Neural crest cell (in vitro differentiated cells): ENCODE measurements around the gene RPRD1A. TPM values are rescaled to one million over a fixed set of nuclear protein-coding genes. Genes with fewer than 3 reads are reported as not detected.
"Not testable (repeated sequence)": the region's sequence is repeated elsewhere in the genome, so short reads cannot be mapped to it uniquely, and the experiment has no call there.

Source experiments
- DNase-seq: peaks from one replicate; pipeline ENCODE4 v3.0.0; 2021; ENCODE audit warnings: low read depth, mixed read lengths, low spot score
- H3K27ac Mint-ChIP-seq: one replicate; pipeline ENCODE4 v1.8.0; 2021; ENCODE audit warnings: mild to moderate bottlenecking, mixed read lengths; ENCODE audit not compliant: unreplicated experiment
- H3K27me3 Mint-ChIP-seq: 2 replicates; pipeline ENCODE4 v1.8.0; 2021; ENCODE audit warnings: low read depth, mild to moderate bottlenecking, mixed read lengths
- H3K36me3 Mint-ChIP-seq: 2 replicates; pipeline ENCODE4 v1.8.0; 2021; ENCODE audit warnings: low read depth, mild to moderate bottlenecking, mixed read lengths
- H3K4me1 Mint-ChIP-seq: 2 replicates; pipeline ENCODE4 v1.8.0; 2021; ENCODE audit warnings: mixed read lengths
- H3K4me3 Mint-ChIP-seq: one replicate; pipeline ENCODE4 v1.8.0; 2021; ENCODE audit warnings: mild to moderate bottlenecking, mixed read lengths
- H3K9me3 Mint-ChIP-seq: 2 replicates; pipeline ENCODE4 v1.8.0; 2021; ENCODE audit warnings: mixed read lengths
- long read RNA-seq: library from polyadenylated mRNA; unstranded; transcript quantifications from one replicate; pipeline ENCODE4 v2.0.0, GENCODE V29; 2020
- total RNA-seq: library from RNA; stranded (reverse); gene quantifications from 2 replicates; pipeline ENCODE4 v1.2.1, GENCODE V29; 2021
- TF ChIP-seq, protein P1 (sequence below): fragments of 200-600 bp; sonication (generic); conservative IDR thresholded peaks from 2 replicates; pipeline ENCODE4 v1.5.0; 2021; ENCODE audit warnings: antibody characterized with exemption, mild to moderate bottlenecking

RPRD1A gene
- 76.2 and 76.3 TPM in 2 replicates for total RNA-seq
- long read RNA-seq, full-length matches to known transcripts: 50 of 84 reads
- long read RNA-seq, partial matches to known transcripts: 8 of 84 reads
- long read RNA-seq, other reads (novel, unspliced or antisense): 26 of 84 reads

GRCh38 chr18:36067055-36067957 is at the start of gene RPRD1A:
Gene RPRD1A, minus strand, starts transcription at chr18:36067559. Its CDS starts 155 bp downstream, at chr18:36067404.
- peaks cover 3% of the 10 kb centered on the region for H3K9me3 Mint-ChIP-seq
- DNase-seq: peak; percentile 97
- H3K36me3 Mint-ChIP-seq: peaks cover 12% of the 10 kb centered on the region
- TF ChIP-seq, protein P1, sequence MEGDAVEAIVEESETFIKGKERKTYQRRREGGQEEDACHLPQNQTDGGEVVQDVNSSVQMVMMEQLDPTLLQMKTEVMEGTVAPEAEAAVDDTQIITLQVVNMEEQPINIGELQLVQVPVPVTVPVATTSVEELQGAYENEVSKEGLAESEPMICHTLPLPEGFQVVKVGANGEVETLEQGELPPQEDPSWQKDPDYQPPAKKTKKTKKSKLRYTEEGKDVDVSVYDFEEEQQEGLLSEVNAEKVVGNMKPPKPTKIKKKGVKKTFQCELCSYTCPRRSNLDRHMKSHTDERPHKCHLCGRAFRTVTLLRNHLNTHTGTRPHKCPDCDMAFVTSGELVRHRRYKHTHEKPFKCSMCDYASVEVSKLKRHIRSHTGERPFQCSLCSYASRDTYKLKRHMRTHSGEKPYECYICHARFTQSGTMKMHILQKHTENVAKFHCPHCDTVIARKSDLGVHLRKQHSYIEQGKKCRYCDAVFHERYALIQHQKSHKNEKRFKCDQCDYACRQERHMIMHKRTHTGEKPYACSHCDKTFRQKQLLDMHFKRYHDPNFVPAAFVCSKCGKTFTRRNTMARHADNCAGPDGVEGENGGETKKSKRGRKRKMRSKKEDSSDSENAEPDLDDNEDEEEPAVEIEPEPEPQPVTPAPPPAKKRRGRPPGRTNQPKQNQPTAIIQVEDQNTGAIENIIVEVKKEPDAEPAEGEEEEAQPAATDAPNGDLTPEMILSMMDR: no peak
- peak within 1 kb of the TSS; percentile 94 for H3K27ac Mint-ChIP-seq
- peaks cover 10% of the 10 kb centered on the region for H3K27me3 Mint-ChIP-seq
- H3K4me1 Mint-ChIP-seq: peaks cover 32% of the 10 kb centered on the region
- peak within 1 kb of the TSS; percentile 98 for H3K4me3 Mint-ChIP-seq

GRCh38 chr18:36116771-36117170 is 49.4 kb upstream of the RPRD1A start:
- peaks cover 10% of the 10 kb centered on the region for H3K4me1 Mint-ChIP-seq
- peaks cover 26% of the 10 kb centered on the region for H3K36me3 Mint-ChIP-seq
- H3K9me3 Mint-ChIP-seq, H3K4me3 Mint-ChIP-seq, H3K27me3 Mint-ChIP-seq, H3K27ac Mint-ChIP-seq, DNase-seq: not testable (repeated sequence)

GRCh38 chr18:36114738-36115137 is 47.4 kb upstream of the RPRD1A start:
- Mint-ChIP-seq H3K4me1 (peaks cover 4% of the 10 kb centered on the region), H3K4me3 (no peak overlapping the region), H3K9me3 (no peaks in the 10 kb centered on the region), H3K27me3 (no peaks in the 10 kb centered on the region), H3K36me3 (peaks cover 33% of the 10 kb centered on the region), H3K27ac (no peak overlapping the region)
- TF ChIP-seq, protein P1: no peak
- no peak for DNase-seq

DNA sequence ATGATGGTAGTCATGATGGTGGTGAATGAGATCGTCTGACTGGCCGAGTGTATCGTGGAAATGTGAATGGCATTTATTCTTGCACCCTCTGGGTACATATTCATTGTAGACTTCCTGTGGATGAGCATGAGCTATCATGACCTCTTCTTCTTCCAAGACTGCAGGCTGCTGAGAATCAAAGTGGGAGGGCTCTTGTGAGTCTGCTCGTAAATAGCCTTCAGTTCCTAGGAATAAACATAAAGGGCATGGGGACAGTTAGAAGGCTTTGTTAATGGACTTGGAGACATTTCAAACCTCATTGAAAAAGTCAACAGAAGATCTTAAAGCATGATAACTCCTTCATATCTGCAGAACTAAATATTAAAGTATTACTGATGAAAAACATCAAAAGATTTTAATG is 46.9 kb upstream of the RPRD1A start:
- no peak overlapping the region for H3K27ac Mint-ChIP-seq
- DNase-seq: no peak
- no peak overlapping the region for H3K4me3 Mint-ChIP-seq
- no peaks in the 10 kb centered on the region for H3K27me3 Mint-ChIP-seq
- H3K9me3 Mint-ChIP-seq: no peaks in the 10 kb centered on the region
- peaks cover 33% of the 10 kb centered on the region for H3K36me3 Mint-ChIP-seq
- peaks cover 4% of the 10 kb centered on the region for H3K4me1 Mint-ChIP-seq
- TF ChIP-seq, protein P1: no peak

GRCh38 chr18:36112302-36112701 is 44.9 kb upstream of the RPRD1A start:
- no peaks in the 10 kb centered on the region for H3K4me1 Mint-ChIP-seq
- H3K27ac Mint-ChIP-seq: no peak overlapping the region
- peaks cover 35% of the 10 kb centered on the region for H3K36me3 Mint-ChIP-seq
- TF ChIP-seq, protein P1: no peak
- H3K27me3 Mint-ChIP-seq: no peaks in the 10 kb centered on the region
- no peak for DNase-seq
- H3K4me3 Mint-ChIP-seq: no peak overlapping the region
- no peaks in the 10 kb centered on the region for H3K9me3 Mint-ChIP-seq

DNA sequence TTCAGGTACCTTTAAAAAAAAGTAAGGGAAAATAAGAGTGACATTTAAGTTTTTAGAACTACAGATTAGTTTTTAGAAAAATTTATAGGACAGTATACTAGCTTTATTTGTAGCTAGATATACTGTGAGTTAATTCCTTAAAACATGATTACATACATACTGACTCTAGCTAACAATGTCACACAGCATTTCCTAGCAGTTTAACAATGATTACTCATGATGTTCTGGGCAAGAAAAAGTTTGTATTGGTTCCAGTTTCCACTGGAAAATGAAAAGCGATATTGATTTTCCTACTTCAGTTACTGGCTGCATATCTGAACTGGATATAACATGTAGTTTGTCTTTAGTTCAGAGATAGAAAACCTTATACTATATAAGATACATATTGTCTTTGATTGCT is 42.4 kb upstream of the RPRD1A start:
- DNase-seq: no peak
- no peak overlapping the region for H3K4me3 Mint-ChIP-seq
- no peaks in the 10 kb centered on the region for H3K27me3 Mint-ChIP-seq
- H3K4me1 Mint-ChIP-seq: no peaks in the 10 kb centered on the region
- H3K36me3 Mint-ChIP-seq: peaks cover 21% of the 10 kb centered on the region
- TF ChIP-seq, protein P1: no peak
- H3K27ac Mint-ChIP-seq: no peak overlapping the region
- H3K9me3 Mint-ChIP-seq: no peaks in the 10 kb centered on the region
